ENCODE data around the gene CARD19. TPM values are rescaled to one million over a fixed set of nuclear protein-coding genes. Genes with fewer than 3 reads are reported as not detected.

The CARD19 gene
- total and polyA plus RNA-seq, 2 experiments from 2014 or later = 36.8 to 48.3 TPM

DNA sequence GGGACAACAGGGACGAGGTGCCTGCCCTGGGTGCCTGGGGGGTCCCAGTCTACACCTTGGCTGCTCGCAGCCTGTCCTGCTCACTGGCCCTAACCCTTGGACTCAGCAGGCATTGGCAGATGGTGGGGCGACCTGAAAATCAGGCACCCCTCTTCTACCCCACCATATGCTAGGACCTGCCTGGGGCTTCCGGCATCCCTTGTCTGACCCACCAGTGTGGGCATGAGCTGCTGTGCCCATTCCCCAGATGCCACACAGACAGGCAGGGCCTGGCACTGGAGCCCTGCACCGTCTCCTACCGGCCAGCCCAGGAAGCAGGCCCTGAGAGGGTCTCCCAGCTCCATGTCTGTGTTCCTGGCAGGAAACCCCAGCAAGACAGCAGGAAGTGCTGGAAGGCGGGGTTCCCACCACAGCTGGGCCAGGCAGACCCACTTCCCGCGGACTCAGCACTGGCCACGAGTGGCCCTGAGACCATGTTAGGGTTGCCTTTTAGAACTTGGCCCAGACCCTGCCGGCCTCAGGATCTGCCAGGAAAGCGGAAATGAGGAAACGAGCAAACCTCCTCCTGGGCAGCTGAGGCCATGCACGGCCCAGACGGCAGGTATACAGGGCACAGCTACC, 35.0 kb downstream of the CARD19 start:
- H3K9me2 ChIP-seq (ENCODE audit: insufficient read depth) = no peaks in the 10 kb centered on the region
- 0 out of 2 replicates have a peak, but pooled peaks cover 6% of the 10 kb centered on the region for H3K79me2 ChIP-seq (replicated peaks; ENCODE audit: insufficient read depth)
- H3K27me3 Mint-ChIP-seq (ENCODE audit: insufficient read depth, low read depth, poor library complexity) = peaks cover 21% of the 10 kb centered on the region
- no peak overlapping the region for H3K27ac Mint-ChIP-seq
- 0 out of 2 replicates have a peak, but pooled peaks cover 8% of the 10 kb centered on the region for H4K20me1 ChIP-seq (replicated peaks; ENCODE audit: insufficient read depth)
- H3K27me3 ChIP-seq (ENCODE audit: insufficient read depth) = peaks cover 9% of the 10 kb centered on the region
- H3K36me3 ChIP-seq (ENCODE audit: insufficient read depth) = no peaks in the 10 kb centered on the region
- TF ChIP-seq, protein P1, sequence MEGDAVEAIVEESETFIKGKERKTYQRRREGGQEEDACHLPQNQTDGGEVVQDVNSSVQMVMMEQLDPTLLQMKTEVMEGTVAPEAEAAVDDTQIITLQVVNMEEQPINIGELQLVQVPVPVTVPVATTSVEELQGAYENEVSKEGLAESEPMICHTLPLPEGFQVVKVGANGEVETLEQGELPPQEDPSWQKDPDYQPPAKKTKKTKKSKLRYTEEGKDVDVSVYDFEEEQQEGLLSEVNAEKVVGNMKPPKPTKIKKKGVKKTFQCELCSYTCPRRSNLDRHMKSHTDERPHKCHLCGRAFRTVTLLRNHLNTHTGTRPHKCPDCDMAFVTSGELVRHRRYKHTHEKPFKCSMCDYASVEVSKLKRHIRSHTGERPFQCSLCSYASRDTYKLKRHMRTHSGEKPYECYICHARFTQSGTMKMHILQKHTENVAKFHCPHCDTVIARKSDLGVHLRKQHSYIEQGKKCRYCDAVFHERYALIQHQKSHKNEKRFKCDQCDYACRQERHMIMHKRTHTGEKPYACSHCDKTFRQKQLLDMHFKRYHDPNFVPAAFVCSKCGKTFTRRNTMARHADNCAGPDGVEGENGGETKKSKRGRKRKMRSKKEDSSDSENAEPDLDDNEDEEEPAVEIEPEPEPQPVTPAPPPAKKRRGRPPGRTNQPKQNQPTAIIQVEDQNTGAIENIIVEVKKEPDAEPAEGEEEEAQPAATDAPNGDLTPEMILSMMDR (conservative IDR thresholded peaks at IDR 0.05; ENCODE audit: low read depth in 2 of 2) = no peak
- TF ChIP-seq CREB1 (CRISPR knock-in tag; IDR thresholded peaks at IDR 0.05; ENCODE audit: low read depth) = no peak
- TF ChIP-seq, protein P2, sequence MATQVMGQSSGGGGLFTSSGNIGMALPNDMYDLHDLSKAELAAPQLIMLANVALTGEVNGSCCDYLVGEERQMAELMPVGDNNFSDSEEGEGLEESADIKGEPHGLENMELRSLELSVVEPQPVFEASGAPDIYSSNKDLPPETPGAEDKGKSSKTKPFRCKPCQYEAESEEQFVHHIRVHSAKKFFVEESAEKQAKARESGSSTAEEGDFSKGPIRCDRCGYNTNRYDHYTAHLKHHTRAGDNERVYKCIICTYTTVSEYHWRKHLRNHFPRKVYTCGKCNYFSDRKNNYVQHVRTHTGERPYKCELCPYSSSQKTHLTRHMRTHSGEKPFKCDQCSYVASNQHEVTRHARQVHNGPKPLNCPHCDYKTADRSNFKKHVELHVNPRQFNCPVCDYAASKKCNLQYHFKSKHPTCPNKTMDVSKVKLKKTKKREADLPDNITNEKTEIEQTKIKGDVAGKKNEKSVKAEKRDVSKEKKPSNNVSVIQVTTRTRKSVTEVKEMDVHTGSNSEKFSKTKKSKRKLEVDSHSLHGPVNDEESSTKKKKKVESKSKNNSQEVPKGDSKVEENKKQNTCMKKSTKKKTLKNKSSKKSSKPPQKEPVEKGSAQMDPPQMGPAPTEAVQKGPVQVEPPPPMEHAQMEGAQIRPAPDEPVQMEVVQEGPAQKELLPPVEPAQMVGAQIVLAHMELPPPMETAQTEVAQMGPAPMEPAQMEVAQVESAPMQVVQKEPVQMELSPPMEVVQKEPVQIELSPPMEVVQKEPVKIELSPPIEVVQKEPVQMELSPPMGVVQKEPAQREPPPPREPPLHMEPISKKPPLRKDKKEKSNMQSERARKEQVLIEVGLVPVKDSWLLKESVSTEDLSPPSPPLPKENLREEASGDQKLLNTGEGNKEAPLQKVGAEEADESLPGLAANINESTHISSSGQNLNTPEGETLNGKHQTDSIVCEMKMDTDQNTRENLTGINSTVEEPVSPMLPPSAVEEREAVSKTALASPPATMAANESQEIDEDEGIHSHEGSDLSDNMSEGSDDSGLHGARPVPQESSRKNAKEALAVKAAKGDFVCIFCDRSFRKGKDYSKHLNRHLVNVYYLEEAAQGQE (IDR thresholded peaks at IDR 0.05; ENCODE audit: unreplicated experiment) = no peak
- no peak for TF ChIP-seq ZNF114 (CRISPR knock-in tag; IDR thresholded peaks at IDR 0.05)
- TF ChIP-seq ZNF331 (CRISPR knock-in tag; IDR thresholded peaks at IDR 0.05; ENCODE audit: low read depth) = no peak
- no peak for TF ChIP-seq STAT1 (IDR thresholded peaks at IDR 0.05; ENCODE audit: unreplicated experiment)
- TF ChIP-seq POLR2AphosphoS5 (IDR thresholded peaks at IDR 0.05; ENCODE audit: low read depth) = no peak
- no peak for TF ChIP-seq EZH2 (IDR thresholded peaks at IDR 0.05; ENCODE audit: low read depth, unreplicated experiment)
- TF ChIP-seq, protein P3, sequence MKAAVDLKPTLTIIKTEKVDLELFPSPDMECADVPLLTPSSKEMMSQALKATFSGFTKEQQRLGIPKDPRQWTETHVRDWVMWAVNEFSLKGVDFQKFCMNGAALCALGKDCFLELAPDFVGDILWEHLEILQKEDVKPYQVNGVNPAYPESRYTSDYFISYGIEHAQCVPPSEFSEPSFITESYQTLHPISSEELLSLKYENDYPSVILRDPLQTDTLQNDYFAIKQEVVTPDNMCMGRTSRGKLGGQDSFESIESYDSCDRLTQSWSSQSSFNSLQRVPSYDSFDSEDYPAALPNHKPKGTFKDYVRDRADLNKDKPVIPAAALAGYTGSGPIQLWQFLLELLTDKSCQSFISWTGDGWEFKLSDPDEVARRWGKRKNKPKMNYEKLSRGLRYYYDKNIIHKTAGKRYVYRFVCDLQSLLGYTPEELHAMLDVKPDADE (IDR thresholded peaks at IDR 0.05) = no peak
- no peak for TF ChIP-seq JUNB (IDR thresholded peaks at IDR 0.05; ENCODE audit: unreplicated experiment)
- TF ChIP-seq EZH2phosphoT487 (IDR thresholded peaks at IDR 0.05; ENCODE audit: unreplicated experiment) = no peak
- TF ChIP-seq, protein P4, sequence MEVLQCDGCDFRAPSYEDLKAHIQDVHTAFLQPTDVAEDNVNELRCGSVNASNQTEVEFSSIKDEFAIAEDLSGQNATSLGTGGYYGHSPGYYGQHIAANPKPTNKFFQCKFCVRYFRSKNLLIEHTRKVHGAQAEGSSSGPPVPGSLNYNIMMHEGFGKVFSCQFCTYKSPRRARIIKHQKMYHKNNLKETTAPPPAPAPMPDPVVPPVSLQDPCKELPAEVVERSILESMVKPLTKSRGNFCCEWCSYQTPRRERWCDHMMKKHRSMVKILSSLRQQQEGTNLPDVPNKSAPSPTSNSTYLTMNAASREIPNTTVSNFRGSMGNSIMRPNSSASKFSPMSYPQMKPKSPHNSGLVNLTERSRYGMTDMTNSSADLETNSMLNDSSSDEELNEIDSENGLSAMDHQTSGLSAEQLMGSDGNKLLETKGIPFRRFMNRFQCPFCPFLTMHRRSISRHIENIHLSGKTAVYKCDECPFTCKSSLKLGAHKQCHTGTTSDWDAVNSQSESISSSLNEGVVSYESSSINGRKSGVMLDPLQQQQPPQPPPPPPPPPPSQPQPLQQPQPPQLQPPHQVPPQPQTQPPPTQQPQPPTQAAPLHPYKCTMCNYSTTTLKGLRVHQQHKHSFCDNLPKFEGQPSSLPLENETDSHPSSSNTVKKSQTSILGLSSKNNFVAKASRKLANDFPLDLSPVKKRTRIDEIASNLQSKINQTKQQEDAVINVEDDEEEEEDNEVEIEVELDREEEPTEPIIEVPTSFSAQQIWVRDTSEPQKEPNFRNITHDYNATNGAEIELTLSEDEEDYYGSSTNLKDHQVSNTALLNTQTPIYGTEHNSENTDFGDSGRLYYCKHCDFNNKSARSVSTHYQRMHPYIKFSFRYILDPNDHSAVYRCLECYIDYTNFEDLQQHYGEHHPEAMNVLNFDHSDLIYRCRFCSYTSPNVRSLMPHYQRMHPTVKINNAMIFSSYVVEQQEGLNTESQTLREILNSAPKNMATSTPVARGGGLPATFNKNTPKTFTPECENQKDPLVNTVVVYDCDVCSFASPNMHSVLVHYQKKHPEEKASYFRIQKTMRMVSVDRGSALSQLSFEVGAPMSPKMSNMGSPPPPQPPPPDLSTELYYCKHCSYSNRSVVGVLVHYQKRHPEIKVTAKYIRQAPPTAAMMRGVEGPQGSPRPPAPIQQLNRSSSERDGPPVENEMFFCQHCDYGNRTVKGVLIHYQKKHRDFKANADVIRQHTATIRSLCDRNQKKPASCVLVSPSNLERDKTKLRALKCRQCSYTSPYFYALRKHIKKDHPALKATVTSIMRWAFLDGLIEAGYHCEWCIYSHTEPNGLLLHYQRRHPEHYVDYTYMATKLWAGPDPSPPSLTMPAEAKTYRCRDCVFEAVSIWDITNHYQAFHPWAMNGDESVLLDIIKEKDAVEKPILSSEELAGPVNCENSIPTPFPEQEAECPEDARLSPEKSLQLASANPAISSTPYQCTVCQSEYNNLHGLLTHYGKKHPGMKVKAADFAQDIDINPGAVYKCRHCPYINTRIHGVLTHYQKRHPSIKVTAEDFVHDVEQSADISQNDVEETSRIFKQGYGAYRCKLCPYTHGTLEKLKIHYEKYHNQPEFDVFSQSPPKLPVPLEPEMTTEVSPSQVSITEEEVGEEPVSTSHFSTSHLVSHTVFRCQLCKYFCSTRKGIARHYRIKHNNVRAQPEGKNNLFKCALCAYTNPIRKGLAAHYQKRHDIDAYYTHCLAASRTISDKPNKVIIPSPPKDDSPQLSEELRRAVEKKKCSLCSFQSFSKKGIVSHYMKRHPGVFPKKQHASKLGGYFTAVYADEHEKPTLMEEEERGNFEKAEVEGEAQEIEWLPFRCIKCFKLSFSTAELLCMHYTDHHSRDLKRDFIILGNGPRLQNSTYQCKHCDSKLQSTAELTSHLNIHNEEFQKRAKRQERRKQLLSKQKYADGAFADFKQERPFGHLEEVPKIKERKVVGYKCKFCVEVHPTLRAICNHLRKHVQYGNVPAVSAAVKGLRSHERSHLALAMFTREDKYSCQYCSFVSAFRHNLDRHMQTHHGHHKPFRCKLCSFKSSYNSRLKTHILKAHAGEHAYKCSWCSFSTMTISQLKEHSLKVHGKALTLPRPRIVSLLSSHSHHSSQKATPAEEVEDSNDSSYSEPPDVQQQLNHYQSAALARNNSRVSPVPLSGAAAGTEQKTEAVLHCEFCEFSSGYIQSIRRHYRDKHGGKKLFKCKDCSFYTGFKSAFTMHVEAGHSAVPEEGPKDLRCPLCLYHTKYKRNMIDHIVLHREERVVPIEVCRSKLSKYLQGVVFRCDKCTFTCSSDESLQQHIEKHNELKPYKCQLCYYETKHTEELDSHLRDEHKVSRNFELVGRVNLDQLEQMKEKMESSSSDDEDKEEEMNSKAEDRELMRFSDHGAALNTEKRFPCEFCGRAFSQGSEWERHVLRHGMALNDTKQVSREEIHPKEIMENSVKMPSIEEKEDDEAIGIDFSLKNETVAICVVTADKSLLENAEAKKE (CRISPR knock-in tag; IDR thresholded peaks at IDR 0.05) = no peak
- no peak for TF ChIP-seq NANOG (IDR thresholded peaks at IDR 0.05; ENCODE audit: borderline replicate concordance)
- peaks cover 45% of the 10 kb centered on the region for H3K4me1 Mint-ChIP-seq
- no peak overlapping the region for H3K4me2 ChIP-seq
- H3K27ac ChIP-seq (ENCODE audit: low read depth) = no peak overlapping the region
- H3K4me3 ChIP-seq = no peak overlapping the region
- DNase-seq (ENCODE audit: low spot score) (no peak), ATAC-seq (no peak)
- H2AFZ ChIP-seq = no peak overlapping the region
- H3K36me3 Mint-ChIP-seq (ENCODE audit: low read depth) = no peaks in the 10 kb centered on the region
- H3K9me3 Mint-ChIP-seq = no peaks in the 10 kb centered on the region
- no peak overlapping the region for H3K4me3 Mint-ChIP-seq
- peaks cover 20% of the 10 kb centered on the region for H3K4me1 ChIP-seq (ENCODE audit: insufficient read depth)
- H3F3A ChIP-seq (replicated peaks; ENCODE audit: low read depth) = no peaks in the 10 kb centered on the region
